Measurements from ENCODE around the gene GBP3.

DNA sequence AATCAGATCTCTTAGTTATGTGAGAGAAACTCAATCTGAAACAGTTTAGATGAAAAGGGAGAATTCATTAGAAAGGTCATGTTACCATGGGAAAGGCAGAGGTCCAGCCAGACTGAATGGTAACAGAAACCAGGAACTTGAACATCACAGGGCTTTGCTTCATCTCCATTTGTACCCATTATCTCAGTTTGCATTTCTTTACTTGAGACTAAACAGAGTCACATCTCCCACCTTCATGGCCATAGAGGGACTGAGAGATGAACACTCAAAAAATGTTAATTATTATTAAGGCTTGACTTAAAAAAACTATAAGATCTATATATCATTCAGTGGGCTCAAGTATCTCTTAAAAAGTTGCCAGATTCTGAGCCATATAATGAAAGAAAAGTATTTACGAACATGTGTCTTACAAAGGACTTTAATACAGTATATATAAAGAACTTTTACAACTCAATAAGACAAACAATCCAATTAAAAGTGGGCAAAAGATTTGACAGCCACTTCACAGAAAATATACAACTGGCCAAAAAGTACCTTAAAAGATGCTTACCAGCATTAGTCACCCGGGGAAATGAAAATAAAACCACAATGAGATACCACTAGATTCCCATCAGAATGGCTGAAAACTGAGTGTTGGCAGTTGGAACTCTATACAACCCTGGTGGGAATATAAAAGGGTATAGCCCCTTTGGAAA, 43.5 kb downstream of the GBP3 start:
- TF ChIP-seq, protein P1, sequence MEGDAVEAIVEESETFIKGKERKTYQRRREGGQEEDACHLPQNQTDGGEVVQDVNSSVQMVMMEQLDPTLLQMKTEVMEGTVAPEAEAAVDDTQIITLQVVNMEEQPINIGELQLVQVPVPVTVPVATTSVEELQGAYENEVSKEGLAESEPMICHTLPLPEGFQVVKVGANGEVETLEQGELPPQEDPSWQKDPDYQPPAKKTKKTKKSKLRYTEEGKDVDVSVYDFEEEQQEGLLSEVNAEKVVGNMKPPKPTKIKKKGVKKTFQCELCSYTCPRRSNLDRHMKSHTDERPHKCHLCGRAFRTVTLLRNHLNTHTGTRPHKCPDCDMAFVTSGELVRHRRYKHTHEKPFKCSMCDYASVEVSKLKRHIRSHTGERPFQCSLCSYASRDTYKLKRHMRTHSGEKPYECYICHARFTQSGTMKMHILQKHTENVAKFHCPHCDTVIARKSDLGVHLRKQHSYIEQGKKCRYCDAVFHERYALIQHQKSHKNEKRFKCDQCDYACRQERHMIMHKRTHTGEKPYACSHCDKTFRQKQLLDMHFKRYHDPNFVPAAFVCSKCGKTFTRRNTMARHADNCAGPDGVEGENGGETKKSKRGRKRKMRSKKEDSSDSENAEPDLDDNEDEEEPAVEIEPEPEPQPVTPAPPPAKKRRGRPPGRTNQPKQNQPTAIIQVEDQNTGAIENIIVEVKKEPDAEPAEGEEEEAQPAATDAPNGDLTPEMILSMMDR (IDR thresholded peaks at IDR 0.05), result no peak
- TF ChIP-seq POLR2A (IDR thresholded peaks at IDR 0.05), result no peak
